Colonic mucosa (tissue), 4 donors: ENCODE data around the gene POFUT1. TPM values are rescaled to one million over a fixed set of nuclear protein-coding genes. Genes with fewer than 3 reads are reported as not detected.
"Not testable (repeated sequence)": the region's sequence is repeated elsewhere in the genome, so short reads cannot be mapped to it uniquely, and the experiment has no call there.

Source experiments
- DNase-seq: peaks from one replicate; pipeline ENCODE4 v3.0.0-alpha.2; 2020
- H3K27ac ChIP-seq: fragments of 200-600 bp; one replicate; pipeline ENCODE4 v1.8.0; 2021
- H3K27me3 ChIP-seq: fragments of 200-600 bp; one replicate; pipeline ENCODE4 v1.8.0; 2021
- H3K36me3 ChIP-seq: fragments of 200-600 bp; one replicate; pipeline ENCODE4 v1.8.0; 2021
- H3K4me1 ChIP-seq: fragments of 200-600 bp; one replicate; pipeline ENCODE4 v1.8.0; 2021; ENCODE audit warnings: mild to moderate bottlenecking
- H3K4me3 ChIP-seq: fragments of 200-600 bp; one replicate; pipeline ENCODE4 v1.8.0; 2021
- H3K9ac ChIP-seq, 2 donors: one replicate each; pipeline ENCODE4 v1.7.0; 2013; ENCODE audit warnings: control low read depth in 2 of 2, low read depth in 2 of 2, low read length in 2 of 2
- H3K9me3 ChIP-seq: fragments of 200-600 bp; one replicate; pipeline ENCODE4 v1.8.0; 2021
- intact Hi-C: fragments of 100-400 bp; cut with DNase I; formaldehyde crosslinking; loops from one replicate; pipeline ENCODE4 v1.14.1; 2022
- total RNA-seq, 2 donors: library from RNA; stranded (reverse); fragmentation: NEBNext Ultra II Directional in 1 of 2; extraction: Animal tissue kit (Norgen Biotek cat#: 25700) in 1 of 2; gene quantifications; one replicate each; pipeline ENCODE4 v1.2.1, GENCODE V29; 2021
- TF ChIP-seq, protein P1 (sequence below): fragments of 200-600 bp; IDR thresholded peaks from one replicate; pipeline ENCODE4 v1.8.0; 2022; ENCODE audit warnings: antibody characterized with exemption, mild to moderate bottlenecking
- donor health status: healthy.
- donor health status: DM: no; HTN: no; CAD: no.
- donor health status: DM: no; HTN: no; CAD: no.

POFUT1 gene
- total RNA-seq, 2 donors from 2014 or later: 26.9 to 36.3 TPM

DNA sequence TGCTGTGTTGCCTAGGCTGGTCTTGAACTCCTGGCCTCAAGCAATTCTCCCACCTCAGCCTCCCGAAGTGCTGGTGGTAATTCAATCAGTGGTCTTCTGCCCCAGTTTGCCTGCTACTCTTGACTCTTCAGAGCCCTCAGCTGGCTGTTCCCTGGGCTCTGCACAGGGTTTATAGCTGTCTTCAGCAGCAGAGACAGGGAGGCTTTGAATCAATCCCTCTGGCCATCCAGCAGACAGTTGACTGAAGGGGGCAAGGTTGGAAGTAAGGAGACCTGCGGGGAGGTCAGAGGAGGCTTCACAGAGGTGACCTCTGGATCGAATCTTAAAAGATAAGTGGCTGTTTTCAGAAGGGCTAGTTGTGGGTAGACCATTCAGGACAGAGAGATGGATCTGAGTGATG, 43.8 kb downstream of the POFUT1 start:
- H3K9ac ChIP-seq: no peak overlapping the region
- H3K4me1 ChIP-seq: peaks cover 3% of the 10 kb centered on the region
- intact Hi-C loops: no loop called here
- no peaks in the 10 kb centered on the region for H3K9me3 ChIP-seq
- no peak overlapping the region for H3K27ac ChIP-seq
- H3K4me3 ChIP-seq: no peak overlapping the region
- TF ChIP-seq, protein P1, sequence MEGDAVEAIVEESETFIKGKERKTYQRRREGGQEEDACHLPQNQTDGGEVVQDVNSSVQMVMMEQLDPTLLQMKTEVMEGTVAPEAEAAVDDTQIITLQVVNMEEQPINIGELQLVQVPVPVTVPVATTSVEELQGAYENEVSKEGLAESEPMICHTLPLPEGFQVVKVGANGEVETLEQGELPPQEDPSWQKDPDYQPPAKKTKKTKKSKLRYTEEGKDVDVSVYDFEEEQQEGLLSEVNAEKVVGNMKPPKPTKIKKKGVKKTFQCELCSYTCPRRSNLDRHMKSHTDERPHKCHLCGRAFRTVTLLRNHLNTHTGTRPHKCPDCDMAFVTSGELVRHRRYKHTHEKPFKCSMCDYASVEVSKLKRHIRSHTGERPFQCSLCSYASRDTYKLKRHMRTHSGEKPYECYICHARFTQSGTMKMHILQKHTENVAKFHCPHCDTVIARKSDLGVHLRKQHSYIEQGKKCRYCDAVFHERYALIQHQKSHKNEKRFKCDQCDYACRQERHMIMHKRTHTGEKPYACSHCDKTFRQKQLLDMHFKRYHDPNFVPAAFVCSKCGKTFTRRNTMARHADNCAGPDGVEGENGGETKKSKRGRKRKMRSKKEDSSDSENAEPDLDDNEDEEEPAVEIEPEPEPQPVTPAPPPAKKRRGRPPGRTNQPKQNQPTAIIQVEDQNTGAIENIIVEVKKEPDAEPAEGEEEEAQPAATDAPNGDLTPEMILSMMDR: no peak
- no peaks in the 10 kb centered on the region for H3K27me3 ChIP-seq
- no peak for DNase-seq
- no peaks in the 10 kb centered on the region for H3K36me3 ChIP-seq

DNA sequence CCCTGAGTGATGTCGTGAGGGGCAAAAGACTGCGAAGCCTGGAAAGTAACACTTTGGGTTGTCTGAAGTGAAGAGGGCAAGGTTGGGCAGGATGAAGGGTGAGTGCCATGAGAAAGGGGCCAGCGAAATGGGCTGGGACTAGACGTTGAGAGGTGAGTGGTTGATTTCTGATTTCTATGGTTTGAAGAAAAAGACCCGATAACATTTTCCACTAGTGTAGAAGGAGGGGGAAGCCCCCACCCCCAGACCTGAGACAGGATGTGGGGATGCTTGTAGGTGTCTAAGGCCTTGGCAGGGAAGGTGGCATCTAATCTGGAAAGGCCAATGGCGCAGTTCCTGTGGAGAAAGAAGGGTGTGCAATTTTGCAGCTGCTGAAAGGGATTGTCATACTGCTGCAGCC, 44.5 kb downstream of the POFUT1 start:
- Histone ChIP-seq H3K36me3 (no peaks in the 10 kb centered on the region), H3K27me3 (no peaks in the 10 kb centered on the region), H3K9ac (no peak overlapping the region), H3K9me3 (no peaks in the 10 kb centered on the region), H3K27ac (no peak overlapping the region), H3K4me3 (no peak overlapping the region), H3K4me1 (peaks cover 3% of the 10 kb centered on the region)
- intact Hi-C loops: no loop called here
- TF ChIP-seq, protein P1: no peak
- DNase-seq: no peak

DNA sequence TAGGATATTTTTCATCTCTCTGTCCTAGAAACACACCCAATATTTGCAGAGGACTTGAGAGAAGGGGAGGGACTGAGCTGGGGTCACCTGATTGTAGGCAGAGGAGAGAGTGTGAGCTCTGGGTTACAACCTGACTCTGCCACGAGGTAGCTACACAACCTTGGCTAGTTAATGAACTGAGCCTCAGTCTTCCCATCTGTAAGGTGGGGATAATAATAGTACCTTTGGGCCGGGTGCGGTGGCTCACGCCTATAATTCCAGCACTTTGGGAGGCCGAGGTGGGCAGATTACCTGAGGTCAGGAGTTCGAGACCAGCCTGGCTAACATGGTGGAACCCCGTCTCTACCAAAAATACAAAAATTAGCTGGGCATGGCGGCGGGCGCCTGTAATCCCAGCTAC, 53.3 kb downstream of the POFUT1 start:
- H3K27ac ChIP-seq, DNase-seq, intact Hi-C loops, H3K9me3 ChIP-seq, H3K36me3 ChIP-seq, H3K27me3 ChIP-seq, H3K4me1 ChIP-seq, H3K9ac ChIP-seq, H3K4me3 ChIP-seq: not testable (repeated sequence)

DNA sequence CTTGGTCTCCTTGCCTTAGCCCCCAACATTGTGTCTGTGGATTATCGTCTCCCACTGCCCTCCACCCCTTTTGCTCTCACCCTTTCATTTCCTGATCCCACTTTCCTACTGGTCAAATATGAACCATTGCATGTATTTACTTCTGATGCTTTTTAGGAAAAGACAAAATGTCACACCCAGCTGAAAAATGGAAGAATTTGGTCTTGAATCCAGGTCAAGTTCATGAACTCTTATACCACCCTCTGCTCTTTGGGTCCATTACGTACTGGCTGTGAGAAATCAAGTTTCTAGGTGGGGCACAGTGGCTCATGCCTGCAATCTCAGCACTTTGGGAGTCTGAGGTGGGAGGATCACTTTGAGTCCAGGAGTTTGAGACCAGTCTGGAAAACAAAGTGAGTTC, 54.0 kb downstream of the POFUT1 start:
- Histone ChIP-seq H3K27me3 (no peaks in the 10 kb centered on the region), H3K27ac (no peak overlapping the region), H3K4me3 (no peak overlapping the region), H3K4me1 (no peaks in the 10 kb centered on the region), H3K36me3 (no peaks in the 10 kb centered on the region), H3K9me3 (no peaks in the 10 kb centered on the region), H3K9ac (no peak overlapping the region)
- intact Hi-C loops: no loop called here
- TF ChIP-seq, protein P1: no peak
- DNase-seq: no peak

DNA sequence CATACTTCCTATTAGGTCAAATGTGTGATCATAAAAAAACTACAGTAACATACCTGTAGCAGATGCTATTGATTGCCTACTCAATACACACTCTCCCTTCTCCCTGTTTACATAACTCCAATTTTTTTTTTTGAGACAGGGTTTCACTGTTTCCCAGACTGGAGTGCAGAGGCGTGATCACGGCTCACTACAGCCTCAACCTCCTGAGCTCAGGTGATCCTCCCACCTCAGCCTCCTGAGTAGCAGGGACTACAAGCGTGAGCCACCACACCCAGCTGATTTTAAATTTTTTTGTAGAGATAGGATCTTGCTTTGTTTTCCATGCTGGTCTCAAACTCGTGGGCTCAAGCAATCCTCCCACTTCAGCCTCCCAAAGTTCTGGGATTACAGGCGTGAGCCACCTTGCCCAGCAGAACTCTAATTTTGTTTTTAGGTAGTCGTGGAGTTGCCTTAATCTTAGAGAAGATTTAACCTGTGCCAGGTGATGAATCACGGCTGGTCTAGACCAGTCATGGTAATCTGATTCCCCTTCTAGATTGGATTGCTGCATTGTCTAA, 55.8 kb downstream of the POFUT1 start:
- TF ChIP-seq, protein P1: no peak
- Histone ChIP-seq H3K27me3 (no peaks in the 10 kb centered on the region), H3K4me3 (no peak overlapping the region), H3K36me3 (no peaks in the 10 kb centered on the region), H3K9me3 (no peaks in the 10 kb centered on the region), H3K4me1 (no peaks in the 10 kb centered on the region), H3K9ac (no peak overlapping the region), H3K27ac (no peak overlapping the region)
- no peak for DNase-seq
- intact Hi-C loops: no loop called here

DNA sequence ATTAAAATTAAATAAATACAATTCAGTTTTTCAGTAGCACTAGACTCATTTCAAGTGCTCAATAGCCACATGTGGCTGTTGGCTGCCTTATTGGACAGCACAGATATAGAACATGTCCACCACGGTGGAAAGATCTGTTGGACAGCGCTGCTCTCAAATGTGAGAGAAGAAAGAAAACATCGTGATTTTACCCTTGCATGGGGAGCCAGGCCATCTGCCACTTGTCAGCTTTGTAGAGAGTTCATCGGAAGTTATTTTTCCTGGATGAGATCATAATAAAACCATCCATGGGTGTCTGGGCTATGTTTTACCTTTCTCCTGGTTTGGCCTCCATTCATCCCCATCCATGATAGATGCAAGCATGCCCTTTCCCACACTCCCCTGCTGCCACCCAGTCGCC, 63.9 kb downstream of the POFUT1 start:
- Histone ChIP-seq H3K4me1 (no peaks in the 10 kb centered on the region), H3K36me3 (no peaks in the 10 kb centered on the region), H3K27ac (no peak overlapping the region), H3K27me3 (no peaks in the 10 kb centered on the region), H3K9ac (no peak overlapping the region), H3K4me3 (no peak overlapping the region), H3K9me3 (no peaks in the 10 kb centered on the region)
- DNase-seq: no peak
- TF ChIP-seq, protein P1: no peak
- intact Hi-C loops: no loop called here
